Activated T-cell treated with anti-CD3 and anti-CD28 coated beads, Interleukin-2, amount 50 U/mL, for 4 hours (primary cell): ENCODE measurements around the gene ABTB1. TPM values are rescaled to one million over a fixed set of nuclear protein-coding genes. Genes with fewer than 3 reads are reported as not detected.

Experiments
- ATAC-seq, 2 donors: fragments of 200-7000 bp; cut with Tn5 transposase; one replicate each; pipeline ENCODE4 v1.10.0; 2021
- DNase-seq: peaks from one replicate; pipeline ENCODE4 v3.0.0-alpha.2; 2020
- H3K27me3 Mint-ChIP-seq: one replicate; pipeline ENCODE4 v1.8.0; 2021; ENCODE audit warnings: low read depth, mixed read lengths
- H3K36me3 Mint-ChIP-seq: one replicate; pipeline ENCODE4 v1.8.0; 2022; ENCODE audit warnings: mixed read lengths; ENCODE audit not compliant: insufficient read depth
- H3K4me1 Mint-ChIP-seq: one replicate; pipeline ENCODE4 v1.8.0; 2021; ENCODE audit warnings: low read depth, mixed read lengths
- H3K4me3 Mint-ChIP-seq: one replicate; pipeline ENCODE4 v1.8.0; 2021; ENCODE audit warnings: mild to moderate bottlenecking, moderate library complexity, mixed read lengths
- H3K9me3 Mint-ChIP-seq: one replicate; pipeline ENCODE4 v1.8.0; 2021; ENCODE audit warnings: mixed read lengths
- total RNA-seq, 3 donors: library from RNA; stranded (reverse); gene quantifications; one replicate each; pipeline ENCODE4 v1.2.1, GENCODE V29; 2021

ABTB1 gene
- total RNA-seq = 1 to 10 TPM; 4.7 to 8.8 (median 6.1) TPM

DNA sequence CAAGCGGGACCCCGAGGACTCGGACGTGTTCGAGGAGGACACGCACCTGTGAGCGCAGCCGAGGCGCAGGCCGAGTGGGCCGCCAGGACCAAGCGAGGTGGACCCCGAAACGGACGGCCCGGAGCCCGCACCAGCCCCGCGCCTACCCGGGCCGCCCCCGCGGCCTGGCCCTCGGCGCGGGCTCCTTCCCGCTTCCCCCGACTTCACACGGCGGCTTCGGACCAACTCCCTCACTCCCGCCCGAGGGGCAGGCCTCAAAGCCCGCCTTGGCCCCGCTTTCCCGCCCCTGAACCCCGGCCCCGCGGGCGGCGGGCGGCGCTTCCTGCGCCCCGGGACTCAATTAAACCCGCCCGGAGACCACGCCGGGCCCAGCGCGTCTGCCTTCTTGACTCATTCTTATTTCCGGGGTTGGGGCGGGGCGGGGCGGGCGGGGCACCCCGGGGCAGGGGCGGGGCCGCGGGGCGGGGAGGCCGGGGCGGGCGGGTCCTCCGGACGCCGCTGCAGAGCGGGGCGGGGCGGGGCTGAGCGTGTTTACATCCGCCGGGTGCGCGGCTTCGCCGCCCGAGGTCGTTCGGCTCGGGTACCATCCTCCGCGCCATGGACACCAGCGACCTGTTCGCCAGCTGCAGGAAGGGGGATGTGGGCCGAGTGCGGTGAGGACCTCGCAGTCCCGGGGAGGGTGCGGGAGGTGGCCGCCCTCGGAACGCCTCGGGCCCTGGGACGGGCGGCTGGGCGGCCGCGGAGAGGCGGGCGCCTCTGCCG, at the start of gene ABTB1:
Gene ABTB1 (plus strand): TSS at position 524 of the 762 bp plus-strand sequence. CDS start 74 bp downstream, at position 598.
- Mint-ChIP-seq H3K4me3 (peak within 1 kb of the TSS; percentile 87), H3K36me3 (peaks cover 8% of the 10 kb centered on the region), H3K9me3 (no peaks in the 10 kb centered on the region), H3K27me3 (no peaks in the 10 kb centered on the region), H3K4me1 (peaks cover 27% of the 10 kb centered on the region)
- peak; percentile 90 to 91 for ATAC-seq
- DNase-seq = peak; percentile 81

DNA sequence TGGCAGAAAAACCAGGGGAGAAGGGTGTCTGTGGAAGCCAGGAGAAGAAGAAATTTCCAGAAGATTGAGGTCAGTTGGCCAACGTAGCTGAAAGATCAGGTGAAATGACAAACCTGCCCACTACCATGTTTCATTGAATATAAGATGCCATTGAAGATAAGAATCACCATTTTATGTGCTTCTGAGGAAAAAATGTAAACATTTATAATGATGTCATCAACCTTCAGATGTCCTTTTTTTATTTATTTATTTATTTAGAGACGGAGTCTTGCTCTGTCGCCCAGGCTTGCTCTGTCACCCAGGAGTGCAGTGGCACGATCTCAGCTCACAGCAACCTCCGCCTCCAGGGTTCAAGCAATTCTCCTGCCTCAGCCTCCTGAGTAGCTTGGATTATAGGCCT, 48.7 kb upstream of the ABTB1 start:
- Mint-ChIP-seq H3K27me3 (peaks cover 6% of the 10 kb centered on the region), H3K9me3 (no peaks in the 10 kb centered on the region), H3K4me3 (no peak overlapping the region), H3K4me1 (peaks cover 20% of the 10 kb centered on the region), H3K36me3 (peaks cover 18% of the 10 kb centered on the region)
- DNase-seq (no peak), ATAC-seq (no peak)

DNA sequence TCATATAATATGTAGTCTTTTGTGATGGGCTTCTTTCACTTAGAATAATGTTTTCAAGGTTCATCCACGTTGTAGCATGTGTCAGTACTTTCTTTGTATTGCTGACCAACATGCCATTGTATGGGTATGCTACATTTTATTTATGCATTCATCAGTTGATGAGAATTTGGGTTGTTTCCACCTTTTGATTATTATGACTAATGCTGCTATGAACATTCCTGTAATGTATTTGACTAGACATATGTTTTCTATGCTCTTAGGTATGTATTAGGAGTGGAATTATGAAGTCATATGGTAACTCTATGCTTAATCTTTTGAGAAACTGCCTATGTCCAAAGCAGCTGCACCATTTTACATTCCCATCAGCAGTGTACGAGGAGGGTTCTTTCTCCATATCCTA, 46.9 kb upstream of the ABTB1 start:
- no peaks in the 10 kb centered on the region for H3K9me3 Mint-ChIP-seq
- H3K4me1 Mint-ChIP-seq = peaks cover 33% of the 10 kb centered on the region
- ATAC-seq = no peak

DNA sequence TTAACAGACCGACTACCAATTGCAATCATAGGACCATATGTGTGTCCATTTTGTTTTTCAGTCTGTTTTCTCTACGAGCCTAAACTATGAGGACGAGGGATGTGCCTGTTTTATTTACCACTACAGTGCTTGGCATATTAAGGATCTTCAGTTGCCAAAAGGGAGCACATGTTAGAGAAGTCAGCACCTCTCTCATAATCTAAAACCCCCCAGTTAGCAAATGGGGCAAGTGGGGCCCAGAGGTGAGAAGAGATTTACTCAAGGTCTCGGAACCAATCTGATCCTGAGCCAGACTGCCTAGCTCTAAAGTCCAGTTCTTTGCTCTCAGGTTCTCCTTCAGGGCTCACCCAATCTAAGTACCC, 44.3 kb upstream of the ABTB1 start:
- Mint-ChIP-seq H3K27me3 (peaks cover 28% of the 10 kb centered on the region), H3K4me3 (peak overlapping the region; percentile 74), H3K9me3 (no peaks in the 10 kb centered on the region), H3K4me1 (peaks cover 37% of the 10 kb centered on the region), H3K36me3 (no peaks in the 10 kb centered on the region)
- ATAC-seq (no peak), DNase-seq (no peak)

More for the DNA sequence above, 46.9 kb upstream of the ABTB1 start:
- DNase-seq = no peak
- no peak overlapping the region for H3K4me3 Mint-ChIP-seq
- H3K27me3 Mint-ChIP-seq = peaks cover 19% of the 10 kb centered on the region
- H3K36me3 Mint-ChIP-seq = peaks cover 13% of the 10 kb centered on the region

DNA sequence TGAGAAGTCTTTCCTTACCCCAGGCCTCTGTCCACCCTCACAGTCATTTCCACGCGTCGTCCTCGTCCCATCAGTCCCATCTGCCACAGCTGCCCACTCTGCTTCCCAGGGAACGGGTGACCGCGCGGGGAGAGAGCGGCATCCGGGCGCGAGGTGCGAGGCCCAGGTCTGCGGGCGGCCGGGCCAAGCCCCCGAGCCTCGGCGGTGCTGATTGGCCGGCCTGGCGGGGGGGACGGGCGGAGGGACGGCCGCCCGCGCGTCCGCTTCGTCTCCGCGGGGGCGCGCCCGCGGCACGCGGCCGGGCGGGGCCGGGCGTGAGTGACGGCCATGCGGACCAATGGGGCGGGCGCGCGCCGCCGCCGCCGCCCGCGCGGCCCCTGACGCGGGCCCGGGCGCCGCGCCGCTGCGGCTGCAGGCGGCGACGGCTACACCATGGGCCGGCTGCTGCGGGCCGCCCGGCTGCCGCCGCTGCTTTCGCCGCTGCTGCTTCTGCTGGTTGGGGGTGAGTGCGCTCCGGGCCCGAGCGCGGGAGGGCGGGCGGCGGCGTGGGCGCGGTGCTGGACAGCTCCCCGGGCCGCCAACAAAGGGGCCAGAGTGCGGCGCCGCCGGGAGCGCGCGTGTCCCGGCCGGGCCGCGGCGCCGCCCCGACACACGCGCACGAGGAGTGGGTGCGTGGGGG, 43.8 kb upstream of the ABTB1 start, which contains the start of gene PODXL2:
Gene PODXL2 (plus strand): TSS at position 398 of the 679 bp plus-strand sequence. CDS start 35 bp downstream, at position 433.
- Mint-ChIP-seq H3K27me3 (peaks cover 28% of the 10 kb centered on the region), H3K9me3 (no peaks in the 10 kb centered on the region), H3K36me3 (no peaks in the 10 kb centered on the region), H3K4me3 (peak within 1 kb of the TSS; percentile 79), H3K4me1 (peaks cover 37% of the 10 kb centered on the region)
- ATAC-seq (peak; percentile 57 to 70), DNase-seq (peak; percentile 30)

DNA sequence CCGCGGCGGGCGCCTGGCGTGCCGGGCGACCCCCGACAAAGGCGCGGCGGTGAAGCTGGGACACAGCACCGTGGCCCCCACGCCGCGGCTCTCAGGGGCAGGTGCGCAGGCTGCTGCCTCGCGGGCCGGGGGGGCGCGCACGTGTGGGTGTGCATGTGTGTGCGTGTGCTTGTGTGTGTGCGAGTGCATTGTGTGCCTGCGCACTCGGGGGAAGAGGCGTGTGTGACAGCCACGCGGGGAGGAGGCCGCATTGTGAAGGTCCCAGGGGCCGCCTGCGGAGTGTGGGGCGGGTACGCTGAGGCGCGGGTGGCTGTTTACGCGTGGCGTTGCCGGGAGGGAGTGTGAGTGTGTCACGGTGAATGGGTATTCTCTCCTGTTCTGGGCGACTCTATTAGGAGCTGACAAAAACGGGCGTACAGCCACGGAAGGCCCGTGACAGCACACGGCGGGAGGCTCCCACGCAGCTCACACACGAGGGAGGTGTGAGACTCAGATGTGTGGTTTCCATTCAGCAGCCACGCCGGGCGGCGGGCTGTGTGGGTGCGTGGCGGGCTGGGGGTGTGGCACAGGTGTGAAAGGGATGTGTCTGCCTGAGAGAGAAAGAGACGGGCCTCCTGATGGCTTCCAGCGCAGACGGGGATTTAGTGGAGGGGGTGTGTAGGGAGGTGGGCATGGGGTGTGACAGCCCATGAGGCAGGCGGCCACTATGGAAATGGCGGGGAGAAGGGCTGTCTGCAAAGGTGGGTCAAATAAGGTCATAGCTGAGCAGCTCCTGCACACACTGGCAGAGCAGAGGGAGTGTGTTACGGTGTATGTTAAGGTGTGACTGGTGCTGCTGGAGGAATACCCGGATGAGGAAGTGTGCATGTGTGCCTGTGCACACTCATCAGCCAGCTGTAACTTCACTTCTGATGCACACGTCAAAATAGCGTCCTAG, 43.0 kb upstream of the ABTB1 start:
- H3K9me3 Mint-ChIP-seq = no peaks in the 10 kb centered on the region
- no peaks in the 10 kb centered on the region for H3K36me3 Mint-ChIP-seq
- DNase-seq = peak; percentile 57
- H3K27me3 Mint-ChIP-seq = peaks cover 30% of the 10 kb centered on the region
- H3K4me3 Mint-ChIP-seq = peak overlapping the region; percentile 79
- peaks cover 37% of the 10 kb centered on the region for H3K4me1 Mint-ChIP-seq
- ATAC-seq = peak; percentile 49 to 58

DNA sequence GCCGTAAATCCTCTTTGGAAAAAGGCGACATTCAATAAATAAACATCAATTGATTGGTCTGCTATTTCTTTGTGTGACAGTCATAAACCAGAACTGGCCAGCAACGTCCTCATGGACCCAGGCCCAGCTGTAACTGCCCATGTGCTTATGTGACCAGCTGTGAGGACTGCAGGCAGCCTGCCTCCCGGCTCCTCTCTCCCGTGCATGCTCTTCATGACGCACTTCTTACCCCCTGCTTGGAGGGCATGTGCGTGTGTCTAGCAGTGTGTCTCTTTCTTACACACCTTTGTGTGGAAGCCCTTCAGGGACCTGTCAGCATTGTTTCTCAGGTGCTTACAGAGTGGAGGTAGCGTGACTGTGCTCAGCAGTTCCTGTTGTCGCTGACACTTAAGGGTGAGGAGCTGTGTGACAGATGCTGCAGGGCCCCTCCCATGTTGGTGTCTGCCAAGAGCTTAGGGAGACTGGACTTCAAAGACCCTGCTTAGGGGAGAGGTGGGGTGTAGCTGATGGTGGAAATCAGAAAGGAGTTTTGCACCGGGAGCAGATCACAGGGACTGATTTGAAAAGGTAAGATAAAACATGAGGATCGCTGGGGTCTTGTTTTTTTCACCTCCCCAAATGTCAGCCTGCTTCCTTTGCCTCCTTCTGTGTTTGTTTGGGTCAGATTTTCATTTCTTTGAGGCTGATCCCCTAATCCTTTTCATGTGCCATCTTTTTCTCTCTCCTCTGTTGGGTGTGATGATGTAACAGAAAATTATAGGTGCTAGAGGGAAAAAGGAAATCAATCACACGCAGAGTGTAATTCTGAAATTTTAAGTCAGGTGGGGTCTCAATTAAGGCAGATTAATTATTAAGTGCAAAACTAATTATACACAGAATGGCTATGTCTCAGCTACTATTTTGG, 41.7 kb upstream of the ABTB1 start:
- peak overlapping the region; percentile 28 for H3K4me3 Mint-ChIP-seq
- H3K36me3 Mint-ChIP-seq = no peaks in the 10 kb centered on the region
- DNase-seq (no peak), ATAC-seq (no peak)
- H3K9me3 Mint-ChIP-seq = no peaks in the 10 kb centered on the region
- peaks cover 33% of the 10 kb centered on the region for H3K4me1 Mint-ChIP-seq
- H3K27me3 Mint-ChIP-seq = peaks cover 35% of the 10 kb centered on the region

DNA sequence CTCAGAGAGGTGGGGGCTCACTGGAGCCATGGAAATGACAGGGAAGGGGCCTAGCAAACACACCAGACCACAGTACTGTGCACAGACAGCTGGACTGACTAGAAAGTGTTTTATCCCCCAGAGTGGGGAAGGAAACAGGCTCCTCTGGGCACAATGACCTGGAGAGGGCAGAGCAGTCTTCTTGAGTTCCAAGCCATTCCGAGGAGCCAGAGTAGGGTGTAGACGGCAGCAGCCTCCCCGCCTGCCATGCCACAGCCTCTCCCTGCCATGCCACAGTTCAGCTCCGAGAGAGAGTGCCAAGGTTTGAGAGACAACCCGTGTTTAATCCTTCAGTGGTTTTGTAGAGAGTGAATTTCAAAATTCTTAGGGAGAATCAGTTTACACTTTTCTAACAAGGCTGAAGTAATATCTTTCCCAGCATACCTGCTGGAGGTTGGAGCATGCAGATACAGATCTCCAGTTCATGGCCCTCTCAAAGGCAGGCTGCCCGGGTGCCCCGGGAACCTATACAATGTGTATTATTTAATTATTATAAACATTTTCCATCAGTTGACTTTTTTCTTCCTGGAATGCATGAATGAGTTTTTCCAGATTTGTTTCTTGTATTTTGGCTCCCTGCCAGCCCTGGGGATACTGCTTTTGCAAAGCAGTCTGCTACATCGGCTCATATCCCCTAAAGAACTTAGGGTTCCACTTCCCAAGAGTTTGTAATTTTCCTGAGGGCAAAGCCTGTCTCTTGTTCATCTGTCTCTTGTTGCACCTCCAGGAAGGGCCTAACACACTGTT, 40.5 kb upstream of the ABTB1 start:
- Mint-ChIP-seq H3K4me3 (no peak overlapping the region), H3K9me3 (no peaks in the 10 kb centered on the region), H3K27me3 (peaks cover 35% of the 10 kb centered on the region), H3K4me1 (peaks cover 25% of the 10 kb centered on the region), H3K36me3 (no peaks in the 10 kb centered on the region)
- ATAC-seq = no peak
- DNase-seq = no peak

DNA sequence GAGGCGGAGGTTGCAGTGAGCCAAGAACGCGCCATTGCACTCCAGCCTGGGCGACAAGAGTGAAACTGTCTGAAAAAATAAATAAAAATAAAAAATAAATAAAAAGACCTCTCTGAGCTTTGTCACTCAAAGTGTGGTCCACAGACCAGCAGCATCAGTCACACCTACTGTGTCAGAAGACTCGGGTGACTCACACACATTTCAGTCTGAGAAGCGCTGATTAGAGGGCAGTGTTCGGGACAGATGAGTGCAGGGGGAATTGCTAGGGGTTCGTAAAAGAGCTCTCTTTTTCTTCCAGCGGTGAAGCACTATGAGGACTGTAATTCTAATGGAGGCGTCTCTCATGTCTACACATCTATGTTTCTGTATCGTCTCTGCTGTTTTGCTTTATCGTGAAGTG, 38.1 kb upstream of the ABTB1 start:
- Mint-ChIP-seq H3K27me3 (peaks cover 27% of the 10 kb centered on the region), H3K36me3 (no peaks in the 10 kb centered on the region), H3K4me1 (peaks cover 22% of the 10 kb centered on the region), H3K4me3 (no peak overlapping the region), H3K9me3 (no peaks in the 10 kb centered on the region)
- DNase-seq (no peak), ATAC-seq (no peak)

DNA sequence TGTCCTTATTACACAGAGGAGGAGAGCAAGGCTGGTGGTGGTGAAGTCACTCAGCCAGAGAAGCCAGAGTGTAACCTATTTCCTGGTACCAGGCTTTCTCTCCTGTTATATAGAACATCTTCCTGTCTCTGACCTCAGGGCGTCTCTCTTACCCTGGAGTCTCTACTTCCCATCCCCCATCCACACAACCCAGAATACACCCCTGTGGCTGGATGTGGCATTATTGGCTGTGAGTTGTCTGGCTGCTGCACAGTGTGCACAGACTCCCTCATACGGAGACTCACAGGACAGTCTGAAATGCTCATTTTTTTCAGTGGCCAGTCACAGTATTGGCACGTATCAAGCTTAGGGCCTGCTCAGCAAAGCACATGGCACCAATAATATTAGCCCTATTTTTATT, 35.2 kb upstream of the ABTB1 start:
- DNase-seq (no peak), ATAC-seq (peak; percentile 43 to 62)
- Mint-ChIP-seq H3K4me3 (no peak overlapping the region), H3K27me3 (peaks cover 7% of the 10 kb centered on the region), H3K9me3 (no peaks in the 10 kb centered on the region), H3K36me3 (no peaks in the 10 kb centered on the region), H3K4me1 (peaks cover 8% of the 10 kb centered on the region)

DNA sequence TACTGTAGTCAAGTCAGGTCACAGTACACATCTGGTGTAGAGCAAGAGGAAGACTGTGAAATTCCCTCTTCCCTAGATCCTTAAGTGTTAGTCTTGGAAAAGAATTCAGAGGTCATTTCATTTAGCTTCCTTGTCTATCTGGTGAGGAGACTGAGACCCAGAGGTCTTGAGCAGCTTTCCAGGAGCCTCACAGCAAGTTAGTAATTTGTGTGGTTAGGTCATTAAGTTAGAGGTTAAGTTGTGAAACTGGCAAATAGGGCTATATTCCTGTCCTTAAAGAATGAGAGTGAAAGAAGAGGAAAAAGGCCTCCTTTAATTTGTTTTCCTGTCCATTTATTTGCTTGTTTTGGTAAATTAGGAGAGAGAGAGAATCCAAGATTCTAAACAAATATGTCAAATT, 34.8 kb upstream of the ABTB1 start:
- no peaks in the 10 kb centered on the region for H3K36me3 Mint-ChIP-seq
- no peak for DNase-seq
- peaks cover 7% of the 10 kb centered on the region for H3K27me3 Mint-ChIP-seq
- peaks cover 8% of the 10 kb centered on the region for H3K4me1 Mint-ChIP-seq
- no peak for ATAC-seq
- no peaks in the 10 kb centered on the region for H3K9me3 Mint-ChIP-seq
- no peak overlapping the region for H3K4me3 Mint-ChIP-seq

DNA sequence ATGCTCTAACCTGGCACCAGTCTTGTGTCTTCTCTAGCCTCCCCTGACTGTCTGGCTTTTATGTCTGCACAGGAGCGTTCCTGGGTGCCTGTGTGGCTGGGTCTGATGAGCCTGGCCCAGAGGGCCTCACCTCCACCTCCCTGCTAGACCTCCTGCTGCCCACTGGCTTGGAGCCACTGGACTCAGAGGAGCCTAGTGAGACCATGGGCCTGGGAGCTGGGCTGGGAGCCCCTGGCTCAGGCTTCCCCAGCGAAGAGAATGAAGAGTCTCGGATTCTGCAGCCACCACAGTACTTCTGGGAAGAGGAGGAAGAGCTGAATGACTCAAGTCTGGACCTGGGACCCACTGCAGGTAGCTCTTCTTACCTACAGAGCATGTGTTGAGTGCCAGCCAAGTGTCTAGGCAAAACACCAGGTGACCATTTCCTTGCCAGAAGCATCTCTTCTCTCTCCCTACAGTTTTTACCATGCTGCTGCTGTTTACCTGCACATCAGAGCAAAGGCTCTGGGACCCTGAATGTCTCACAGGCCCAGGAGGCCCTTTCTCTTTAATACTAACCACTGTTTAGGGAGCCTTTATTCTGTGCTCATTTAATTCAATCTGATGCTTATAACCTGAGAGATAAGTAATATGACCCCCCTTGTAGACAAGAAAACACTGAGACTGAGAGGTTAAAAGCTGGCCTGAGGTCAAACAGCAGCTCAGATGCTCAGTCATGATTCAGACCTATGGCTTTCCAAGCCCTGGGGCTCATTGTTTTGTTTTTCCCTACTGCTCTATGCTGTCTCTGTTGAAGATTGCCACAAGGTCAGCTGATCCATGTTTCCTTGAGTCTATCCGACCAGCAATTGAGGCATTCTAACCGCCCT, 33.3 kb upstream of the ABTB1 start:
- Mint-ChIP-seq H3K27me3 (peaks cover 7% of the 10 kb centered on the region), H3K36me3 (no peaks in the 10 kb centered on the region), H3K4me3 (no peak overlapping the region), H3K9me3 (no peaks in the 10 kb centered on the region), H3K4me1 (peaks cover 8% of the 10 kb centered on the region)
- no peak for ATAC-seq
- no peak for DNase-seq
